ENCODE data around the gene ARMC9. TPM values are rescaled to one million over a fixed set of nuclear protein-coding genes. Genes with fewer than 3 reads are reported as not detected.
A peak's percentile ranks its signal among the peaks of the same experiment; 100 is the strongest.

ARMC9 gene
- total and polyA plus RNA-seq, 8 donors: 3.7 to 15.0 (median 8.1) TPM

- Histone ChIP-seq H3K4me1 (peaks cover 4 to 25% (median 7%) of the 10 kb centered on the region in 3 donors), H3K36me3 (no peaks in the 10 kb centered on the region), H3K4me3 (no peak overlapping the region), H3K27ac (no peak overlapping the region), H3K9me3 (no peaks in the 10 kb centered on the region), H3K27me3 (no peaks in the 10 kb centered on the region)
- no peak for FAIRE-seq
- intact Hi-C loops (cut with DNase I): no loop called here
- no peak for TF ChIP-seq CTCF (IDR thresholded peaks at IDR 0.05)
- 88 to 89% methylated on average over 8 of the region's 8 CpGs for WGBS, 2 donors
- no peak for DNase-seq
- no peak for ATAC-seq
These were observed 96.9 kb downstream of the ARMC9 start for GRCh38 chr2:231295363-231295655.

GRCh38 chr2:231296401-231296974 is 98.1 kb downstream of the ARMC9 start:
- FAIRE-seq (no peak), DNase-seq (no peak), ATAC-seq (no peak)
- Histone ChIP-seq H3K4me1 (peaks cover 4 to 36% (median 7%) of the 10 kb centered on the region in 3 donors), H3K9me3 (no peaks in the 10 kb centered on the region), H3K27me3 (no peaks in the 10 kb centered on the region), H3K27ac (no peak overlapping the region), H3K36me3 (no peaks in the 10 kb centered on the region), H3K4me3 (no peak overlapping the region)
- TF ChIP-seq CTCF (IDR thresholded peaks at IDR 0.05): no peak
- intact Hi-C loops (cut with DNase I): no loop called here
- 86 to 90% methylated on average over 13 of the region's 13 CpGs for WGBS, 2 donors

- intact Hi-C loops (cut with DNase I): no loop called here
- H3K36me3 ChIP-seq: no peaks in the 10 kb centered on the region
- no peaks in the 10 kb centered on the region for H3K27me3 ChIP-seq
- DNase-seq: peak; percentile 54 to 84 (median 63)
- H3K4me1 ChIP-seq: peaks cover 4 to 36% (median 7%) of the 10 kb centered on the region in 3 donors
- ATAC-seq: peak; percentile 69 to 86 (median 80)
- peak; percentile 33 to 60 (median 57) for TF ChIP-seq CTCF (IDR thresholded peaks at IDR 0.05)
- H3K27ac ChIP-seq: peak overlapping the region in 2 of 4 donors; percentile 34 to 78
- FAIRE-seq: no peak
- H3K9me3 ChIP-seq: no peaks in the 10 kb centered on the region
- no peak overlapping the region for H3K4me3 ChIP-seq
- 38 to 41% methylated on average over 12 of the region's 12 CpGs for WGBS, 2 donors
These were observed 98.9 kb downstream of the ARMC9 start for GRCh38 chr2:231297108-231297908.

GRCh38 chr2:231298091-231298490 is 99.7 kb downstream of the ARMC9 start:
- FAIRE-seq (no peak), DNase-seq (no peak), ATAC-seq (no peak)
- Histone ChIP-seq H3K36me3 (no peaks in the 10 kb centered on the region), H3K27ac (peak overlapping the region in 1 of 4 donors; percentile 78), H3K9me3 (no peaks in the 10 kb centered on the region), H3K27me3 (no peaks in the 10 kb centered on the region), H3K4me3 (no peak overlapping the region), H3K4me1 (peaks cover 4 to 36% (median 7%) of the 10 kb centered on the region in 3 donors)
- WGBS, 2 donors: 91 to 95% methylated on average over 8 of the region's 8 CpGs
- TF ChIP-seq CTCF (IDR thresholded peaks at IDR 0.05): no peak
- intact Hi-C loops (cut with DNase I): no loop called here

GRCh38 chr2:231299267-231299666 is 100.8 kb downstream of the ARMC9 start:
- FAIRE-seq (no peak), DNase-seq (no peak), ATAC-seq (peak in 2 of 4 donors; percentile 2 to 32)
- intact Hi-C loops (cut with DNase I): no loop called here
- TF ChIP-seq CTCF (IDR thresholded peaks at IDR 0.05): no peak
- no peaks in the 10 kb centered on the region for H3K36me3 ChIP-seq
- H3K4me1 ChIP-seq: peaks cover 4 to 33% (median 7%) of the 10 kb centered on the region in 3 donors
- H3K4me3 ChIP-seq: no peak overlapping the region
- H3K27ac ChIP-seq: peak overlapping the region in 2 of 4 donors; percentile 50 to 78
- no peaks in the 10 kb centered on the region for H3K27me3 ChIP-seq
- H3K9me3 ChIP-seq: no peaks in the 10 kb centered on the region
- WGBS, 2 donors: 90 to 96% methylated on average over 7 of the region's 7 CpGs
